GM06990 (cell line): ENCODE results near the gene ZC3H18.
"Not testable (repeated sequence)": the region's sequence is repeated elsewhere in the genome, so short reads cannot be mapped to it uniquely, and the experiment has no call there.

Experiments used
- DNase-seq: peaks from one replicate; pipeline ENCODE4 v3.0.0-alpha.2; 2011; ENCODE audit not compliant: insufficient read length; ENCODE audit errors: extremely low read depth
- H3K27me3 ChIP-seq: replicated peaks from 2 replicates; pipeline ENCODE4 v1.6.0; 2011; ENCODE audit warnings: low read length; ENCODE audit not compliant: control insufficient read depth, insufficient read depth
- H3K36me3 ChIP-seq: 2 replicates; pipeline ENCODE4 v1.5.1; 2011; ENCODE audit warnings: low read length; ENCODE audit not compliant: control insufficient read depth, insufficient read depth
- H3K4me3 ChIP-seq: replicated peaks from 2 replicates; pipeline ENCODE4 v1.5.1; 2011; ENCODE audit warnings: low read depth, mild to moderate bottlenecking, control low read depth, low read length
- TF ChIP-seq, protein P1 (sequence below): IDR thresholded peaks from 2 replicates; pipeline ENCODE4 v1.5.1; 2011; ENCODE audit warnings: low read length, control low read depth, mild to moderate bottlenecking, inconsistent platforms; ENCODE audit not compliant: insufficient read depth, poor library complexity, severe bottlenecking

Gene ZC3H18

DNA sequence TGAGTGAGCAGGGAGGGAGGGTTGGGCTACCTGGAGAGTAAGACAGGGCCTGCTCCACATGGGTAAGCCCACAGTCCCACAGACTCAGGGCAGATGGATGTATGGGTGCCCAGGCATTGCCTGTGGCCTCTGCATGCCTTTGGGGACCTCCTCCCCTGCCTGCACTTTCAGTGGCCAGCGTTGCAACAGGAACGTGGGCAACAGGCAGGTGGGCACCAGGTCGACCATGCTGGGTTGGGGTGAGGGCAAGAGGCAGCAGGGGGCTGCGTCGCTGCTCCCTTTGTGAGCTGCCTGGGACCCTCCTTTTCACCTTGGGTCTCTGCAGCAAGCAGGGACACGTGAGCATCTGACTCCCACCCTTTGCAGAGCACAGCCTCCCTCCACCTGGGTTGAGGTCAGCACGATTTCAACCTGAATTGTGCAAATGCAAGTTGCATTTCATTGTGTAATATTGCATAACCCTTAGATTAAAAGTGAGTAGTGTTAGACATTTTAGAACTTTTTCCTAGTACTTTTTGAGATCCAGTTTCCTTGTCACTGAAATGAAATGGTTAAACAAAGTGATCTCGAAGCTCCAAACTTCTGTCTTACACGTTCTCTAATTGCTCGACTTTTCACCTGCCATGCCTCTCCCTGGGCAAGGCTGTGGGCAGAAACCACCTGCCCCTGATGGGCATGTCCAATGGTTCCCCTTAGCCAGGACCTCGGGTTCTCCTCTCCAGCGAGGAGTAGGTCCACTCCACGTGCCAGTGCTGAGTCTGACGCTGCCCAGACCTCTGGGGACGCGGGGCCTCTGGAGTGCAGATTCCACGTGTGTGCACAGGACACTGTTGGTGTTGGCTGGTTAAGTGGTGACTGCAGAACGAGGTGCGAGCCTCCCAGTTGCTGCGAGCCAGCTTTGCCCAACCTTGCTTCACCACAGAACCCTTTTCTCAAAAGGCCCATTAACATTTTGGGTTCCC lies 35.3 kb downstream of the ZC3H18 start:
- peaks cover 24% of the 10 kb centered on the region for H3K36me3 ChIP-seq
- DNase-seq: no peak

DNA sequence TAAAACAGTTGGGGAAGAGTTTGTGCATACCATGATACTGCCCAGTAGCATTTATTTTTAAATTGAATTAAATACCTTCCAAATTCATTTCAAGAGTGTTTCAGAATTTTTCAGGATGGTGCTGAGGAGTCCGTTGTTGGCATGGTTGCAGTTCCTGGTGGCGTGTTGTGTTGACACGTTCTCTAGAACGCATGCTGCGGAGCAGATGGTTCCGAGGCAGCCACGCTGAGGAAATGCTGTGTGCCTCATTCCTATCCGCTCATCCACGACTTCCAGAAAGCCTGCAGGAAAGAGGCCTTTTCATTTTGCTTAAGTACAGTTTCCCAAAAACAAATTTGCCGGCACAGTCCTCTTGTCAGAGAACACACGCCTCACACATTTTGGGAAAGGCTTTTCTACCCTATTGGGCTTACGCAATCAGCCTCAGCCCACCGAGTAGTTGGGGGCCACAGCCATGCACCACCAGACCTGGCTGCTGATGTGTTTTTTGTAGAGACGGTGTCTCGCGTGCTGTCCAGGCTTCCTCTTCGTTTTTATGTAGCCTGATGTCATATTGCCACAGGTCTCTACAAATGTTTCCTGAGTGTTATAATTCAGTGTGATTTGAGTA lies 36.0 kb downstream of the ZC3H18 start:
- Histone ChIP-seq H3K36me3 (peaks cover 27% of the 10 kb centered on the region), H3K4me3 (no peak overlapping the region), H3K27me3 (no peaks in the 10 kb centered on the region)
- DNase-seq: no peak
- TF ChIP-seq, protein P1, sequence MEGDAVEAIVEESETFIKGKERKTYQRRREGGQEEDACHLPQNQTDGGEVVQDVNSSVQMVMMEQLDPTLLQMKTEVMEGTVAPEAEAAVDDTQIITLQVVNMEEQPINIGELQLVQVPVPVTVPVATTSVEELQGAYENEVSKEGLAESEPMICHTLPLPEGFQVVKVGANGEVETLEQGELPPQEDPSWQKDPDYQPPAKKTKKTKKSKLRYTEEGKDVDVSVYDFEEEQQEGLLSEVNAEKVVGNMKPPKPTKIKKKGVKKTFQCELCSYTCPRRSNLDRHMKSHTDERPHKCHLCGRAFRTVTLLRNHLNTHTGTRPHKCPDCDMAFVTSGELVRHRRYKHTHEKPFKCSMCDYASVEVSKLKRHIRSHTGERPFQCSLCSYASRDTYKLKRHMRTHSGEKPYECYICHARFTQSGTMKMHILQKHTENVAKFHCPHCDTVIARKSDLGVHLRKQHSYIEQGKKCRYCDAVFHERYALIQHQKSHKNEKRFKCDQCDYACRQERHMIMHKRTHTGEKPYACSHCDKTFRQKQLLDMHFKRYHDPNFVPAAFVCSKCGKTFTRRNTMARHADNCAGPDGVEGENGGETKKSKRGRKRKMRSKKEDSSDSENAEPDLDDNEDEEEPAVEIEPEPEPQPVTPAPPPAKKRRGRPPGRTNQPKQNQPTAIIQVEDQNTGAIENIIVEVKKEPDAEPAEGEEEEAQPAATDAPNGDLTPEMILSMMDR: no peak

More for the DNA sequence above, 35.3 kb downstream of the ZC3H18 start:
- no peaks in the 10 kb centered on the region for H3K27me3 ChIP-seq
- no peak overlapping the region for H3K4me3 ChIP-seq
- TF ChIP-seq, protein P1: no peak

DNA sequence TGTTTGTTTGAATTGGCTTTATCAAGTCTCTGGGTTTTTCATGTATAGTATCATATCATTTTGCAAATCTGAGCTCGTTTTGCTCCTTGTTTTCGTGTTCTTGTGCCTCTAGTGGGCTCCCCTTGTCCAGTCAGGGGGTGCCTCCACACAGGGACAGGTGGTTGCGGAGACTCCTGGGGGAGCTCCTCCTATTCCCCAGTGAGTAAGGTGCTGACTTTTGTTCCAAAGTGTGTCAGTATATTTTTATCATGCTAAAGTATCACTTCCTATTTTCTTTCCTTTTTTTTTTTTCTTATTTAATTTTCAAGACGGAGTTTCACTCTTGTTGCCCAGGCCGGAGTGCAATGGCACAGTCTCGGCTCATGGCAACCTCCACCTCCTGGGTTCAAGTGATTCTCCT lies 37.9 kb downstream of the ZC3H18 start:
- DNase-seq: no peak
- Histone ChIP-seq H3K4me3 (no peak overlapping the region), H3K27me3 (no peaks in the 10 kb centered on the region), H3K36me3 (peaks cover 28% of the 10 kb centered on the region)
- TF ChIP-seq, protein P1: no peak

DNA sequence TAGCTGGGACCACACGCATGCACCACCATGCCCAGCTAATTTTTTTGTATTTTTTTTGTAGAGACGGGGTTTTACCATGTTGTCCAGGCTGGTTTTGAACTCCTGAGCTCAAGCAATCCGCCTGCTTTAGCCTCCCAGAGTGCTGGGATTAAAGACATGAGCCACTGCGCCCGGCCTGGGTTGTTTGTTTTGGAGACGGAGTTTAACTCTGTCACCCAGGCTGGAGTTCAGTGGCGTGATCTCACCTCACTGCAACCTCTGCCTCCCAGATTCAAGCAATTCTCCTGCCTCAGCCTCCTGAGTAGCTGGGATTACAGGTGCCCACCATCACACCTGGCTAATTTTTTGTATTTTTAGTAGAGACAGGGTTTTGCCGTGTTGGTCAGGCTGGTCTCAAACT lies 39.2 kb downstream of the ZC3H18 start:
- H3K36me3 ChIP-seq: peaks cover 31% of the 10 kb centered on the region

DNA sequence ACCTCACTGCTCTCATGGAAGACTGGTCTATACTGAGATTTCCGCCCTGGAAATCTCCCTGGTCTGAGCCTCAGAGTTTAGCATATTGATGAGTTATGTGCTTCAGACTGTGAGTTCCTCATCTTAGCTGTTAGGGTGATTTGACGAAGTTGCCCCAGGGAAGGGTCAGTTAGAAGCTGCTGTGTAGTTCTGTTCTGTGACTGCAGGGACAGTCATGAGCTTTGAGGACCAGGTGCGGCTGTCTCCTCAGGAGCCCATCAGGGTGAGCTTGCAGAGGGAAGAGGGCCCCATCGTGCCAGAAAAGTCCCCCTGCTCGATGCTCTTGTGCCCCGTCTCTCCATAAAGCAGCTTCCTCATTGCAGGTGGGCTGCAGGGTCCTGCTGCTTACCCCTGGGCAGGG lies 39.9 kb downstream of the ZC3H18 start:
- Histone ChIP-seq H3K4me3 (no peak overlapping the region), H3K27me3 (no peaks in the 10 kb centered on the region), H3K36me3 (peaks cover 33% of the 10 kb centered on the region)
- TF ChIP-seq, protein P1: no peak
- no peak for DNase-seq

More for the DNA sequence above, 39.2 kb downstream of the ZC3H18 start:
- H3K4me3 ChIP-seq, H3K27me3 ChIP-seq, DNase-seq: not testable (repeated sequence)
